Keratinocyte (primary cell): ENCODE data around the gene OTOR. TPM values are rescaled to one million over a fixed set of nuclear protein-coding genes. Genes with fewer than 3 reads are reported as not detected.

ENCODE experiments used
- DNase-seq: peaks from one replicate; pipeline ENCODE4 v3.0.0-alpha.2; 2011; ENCODE audit warnings: low read depth, missing footprints, low spot score
- FAIRE-seq: peaks from 2 replicates; lab custom pipeline; 2011; peaks lifted over from hg19 to GRCh38; lab: Jason Lieb, UNC
- H2AFZ ChIP-seq: 2 replicates; pipeline ENCODE4 v1.6.0; 2012; ENCODE audit warnings: low read length, control low read depth, inconsistent platforms; ENCODE audit not compliant: control insufficient read depth
- H3K27ac ChIP-seq: 2 replicates; pipeline ENCODE4 v1.5.1; 2011; ENCODE audit warnings: low read length; ENCODE audit not compliant: control insufficient read depth, insufficient read depth
- H3K27me3 ChIP-seq: 3 replicates; pipeline ENCODE4 v1.6.0; 2011; ENCODE audit warnings: low read length; ENCODE audit not compliant: control insufficient read depth, insufficient read depth; ENCODE audit errors: extremely low read depth
- H3K36me3 ChIP-seq, 2 experiments: 2 replicates in 1 of 2; 3 replicates in 1 of 2; pipeline ENCODE4 v1.5.1; 2011; ENCODE audit warnings: low read length in 2 of 2, mild to moderate bottlenecking in 1 of 2; ENCODE audit not compliant: control insufficient read depth in 2 of 2, insufficient read depth in 2 of 2; ENCODE audit errors: extremely low read depth in 1 of 2
- H3K4me1 ChIP-seq: 3 replicates; pipeline ENCODE4 v1.5.1; 2011; ENCODE audit warnings: low read length; ENCODE audit not compliant: control insufficient read depth, insufficient read depth; ENCODE audit errors: extremely low read depth
- H3K4me2 ChIP-seq: 3 replicates; pipeline ENCODE4 v1.6.0; 2011; ENCODE audit warnings: low read depth, low read length; ENCODE audit not compliant: control insufficient read depth, insufficient read depth; ENCODE audit errors: extremely low read depth
- H3K4me3 ChIP-seq, 3 experiments: fragments of 200-600 bp in 1 of 3; sonication (generic) in 1 of 3; 2 replicates in 2 of 3; 3 replicates in 1 of 3; pipeline ENCODE4 v1.5.1; 2011 to 2016; ENCODE audit warnings: low read length in 3 of 3, mild to moderate bottlenecking in 3 of 3, control low read depth in 2 of 3, inconsistent platforms in 1 of 3, low read depth in 1 of 3, mixed read lengths in 1 of 3, mixed run types in 1 of 3, moderate library complexity in 1 of 3; ENCODE audit not compliant: control insufficient read depth in 2 of 3, insufficient read depth in 2 of 3; ENCODE audit errors: extremely low read depth in 1 of 3
- H3K79me2 ChIP-seq: 2 replicates; pipeline ENCODE4 v1.6.0; 2012; ENCODE audit warnings: low read length; ENCODE audit not compliant: control insufficient read depth, insufficient read depth
- H3K9ac ChIP-seq: 3 replicates; pipeline ENCODE4 v1.6.0; 2011; ENCODE audit warnings: low read length; ENCODE audit not compliant: control insufficient read depth, insufficient read depth; ENCODE audit errors: extremely low read depth
- H3K9me1 ChIP-seq: 3 replicates; pipeline ENCODE4 v1.6.0; 2011; ENCODE audit warnings: low read length; ENCODE audit not compliant: control insufficient read depth, insufficient read depth; ENCODE audit errors: extremely low read depth
- H3K9me3 ChIP-seq: 2 replicates; pipeline ENCODE4 v1.5.1; 2012; ENCODE audit warnings: low read depth, low read length; ENCODE audit not compliant: control insufficient read depth
- H4K20me1 ChIP-seq: 3 replicates; pipeline ENCODE4 v1.6.0; 2011; ENCODE audit warnings: low read length; ENCODE audit not compliant: control insufficient read depth, insufficient read depth; ENCODE audit errors: extremely low read depth
- CTCF ChIP-seq, 3 experiments: IDR thresholded peaks in 1 of 3; conservative IDR thresholded peaks in 1 of 3; optimal IDR thresholded peaks in 1 of 3; 2 replicates in 2 of 3; 3 replicates in 1 of 3; pipeline versions ENCODE3 to v1.5.1; 2011; ENCODE audit warnings: low read length in 3 of 3, mild to moderate bottlenecking in 3 of 3, moderate library complexity in 2 of 3, control low read depth in 1 of 3, inconsistent platforms in 1 of 3; ENCODE audit not compliant: insufficient read depth in 2 of 3; ENCODE audit errors: extremely low read depth in 1 of 3
- EZH2 ChIP-seq: IDR thresholded peaks from one replicate; pipeline ENCODE4 v1.6.1; 2012; ENCODE audit warnings: inconsistent platforms, mild to moderate bottlenecking, low read length, moderate library complexity
- dilution Hi-C: fragments of 300-500 bp; cut with MboI; formaldehyde crosslinking; loops from one replicate; pipeline ENCODE4 v1.7.0; 2020; ENCODE audit warnings: low sequenced_read_pairs; ENCODE audit not compliant: extremely low pct_ligation_motif_present
- polyA plus RNA-seq, 5 experiments: library from polyadenylated mRNA; depleted of rRNA in 3 of 5; stranded (reverse) in 3 of 5; stranded (forward) in 1 of 5; unstranded in 1 of 5; fragments of >200 nt; gene quantifications; 1 replicate in 1 of 5; 2 replicates in 3 of 5; 3 replicates in 1 of 5; pipeline versions ENCODE4 v1.2.1 to v1.2.3, GENCODE V29; 2011 to 2012; ENCODE audit warnings: missing spikeins in 2 of 5, low read depth in 1 of 5, low replicate concordance in 1 of 5

OTOR gene
- polyA plus RNA-seq, 1 donor (not counting 4 experiments of a cell fraction or from before 2014, with no cell fraction given) = not detected

GRCh38 chr20:16714242-16714641, 33.9 kb upstream of the OTOR start:
- no peak for FAIRE-seq
- Histone ChIP-seq H3K9me1 (no peaks in the 10 kb centered on the region), H3K36me3 (no peaks in the 10 kb centered on the region), H3K4me2 (no peak overlapping the region), H3K27ac (no peak overlapping the region), H3K9ac (no peak overlapping the region), H3K4me1 (no peaks in the 10 kb centered on the region), H3K27me3 (no peaks in the 10 kb centered on the region), H2AFZ (no peak overlapping the region), H3K79me2 (no peaks in the 10 kb centered on the region), H3K4me3 (no peak overlapping the region), H3K9me3 (no peaks in the 10 kb centered on the region), H4K20me1 (no peaks in the 10 kb centered on the region)
- TF ChIP-seq CTCF (optimal IDR thresholded peaks at IDR 0.05 in 1 of 3, IDR thresholded peaks at IDR 0.05 in 1 of 3, conservative IDR thresholded peaks at IDR 0.05 in 1 of 3; ENCODE audit: extremely low read depth in 1 of 3, insufficient read depth in 2 of 3, low read length in 3 of 3) (no peak), EZH2 (no peak)
- dilution Hi-C loops = no loop called here
- DNase-seq = no peak

DNA sequence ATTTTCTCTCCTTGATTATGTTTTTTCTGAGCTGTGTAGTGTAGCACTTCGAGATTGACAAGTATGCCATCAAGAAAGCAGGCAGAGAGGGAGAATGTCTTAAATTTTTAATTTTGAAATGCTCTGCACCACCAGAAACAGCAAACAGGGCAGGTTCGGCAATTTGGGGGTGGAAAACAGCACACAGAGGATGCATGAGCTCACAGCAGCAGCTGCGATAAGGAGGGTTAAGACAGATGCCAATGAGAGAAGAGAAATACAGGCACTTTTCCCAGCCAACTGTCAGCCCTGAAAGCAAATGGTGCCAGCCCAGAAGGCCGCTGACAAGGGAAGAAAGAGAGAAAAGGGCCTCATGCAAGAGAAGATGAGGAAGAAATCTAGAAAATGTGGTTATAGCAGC, 33.4 kb upstream of the OTOR start:
- Histone ChIP-seq H3K27me3 (no peaks in the 10 kb centered on the region), H2AFZ (no peak overlapping the region), H3K4me1 (no peaks in the 10 kb centered on the region), H3K9me3 (no peaks in the 10 kb centered on the region), H4K20me1 (no peaks in the 10 kb centered on the region), H3K36me3 (no peaks in the 10 kb centered on the region), H3K4me2 (no peak overlapping the region), H3K9me1 (no peaks in the 10 kb centered on the region), H3K9ac (no peak overlapping the region), H3K79me2 (no peaks in the 10 kb centered on the region), H3K27ac (no peak overlapping the region), H3K4me3 (no peak overlapping the region)
- dilution Hi-C loops = no loop called here
- no peak for TF ChIP-seq CTCF (optimal IDR thresholded peaks at IDR 0.05 in 1 of 3, IDR thresholded peaks at IDR 0.05 in 1 of 3, conservative IDR thresholded peaks at IDR 0.05 in 1 of 3; ENCODE audit: extremely low read depth in 1 of 3, insufficient read depth in 2 of 3, low read length in 3 of 3)
- no peak for TF ChIP-seq EZH2
- FAIRE-seq = no peak
- no peak for DNase-seq
